DMS79 (cell line): Measurements from ENCODE around the gene CD3E.

Experiments used
- DNase-seq: peaks from one replicate; lab custom pipeline; 2025; lab: John Stamatoyannopoulos, UW

CD3E gene

GRCh38 chr11:118328745-118329144 lies 24.2 kb downstream of the CD3E start:
- no peak for DNase-seq

- DNase-seq, result no peak
Observed at GRCh38 chr11:118334745-118335144, 30.2 kb downstream of the CD3E start.

- no peak for DNase-seq
Observed at GRCh38 chr11:118338637-118339061, 34.1 kb downstream of the CD3E start.

GRCh38 chr11:118339281-118339961 lies 34.9 kb downstream of the CD3E start:
- no peak for DNase-seq

GRCh38 chr11:118340449-118340848 lies 35.9 kb downstream of the CD3E start:
- DNase-seq, result no peak

GRCh38 chr11:118341261-118341660 lies 36.7 kb downstream of the CD3E start:
- no peak for DNase-seq

GRCh38 chr11:118341815-118342489 lies 37.4 kb downstream of the CD3E start:
- DNase-seq, result no peak

- no peak for DNase-seq
Observed at GRCh38 chr11:118342503-118343161, 38.1 kb downstream of the CD3E start, which contains the start of gene CD3D. Gene CD3D (minus strand): TSS chr11:118342705. CDS start chr11:118342607, 98 bp downstream.

- no peak for DNase-seq
Observed at GRCh38 chr11:118343248-118343647, 38.7 kb downstream of the CD3E start.

GRCh38 chr11:118343981-118344515 lies 39.5 kb downstream of the CD3E start, which contains the start of gene CD3G:
Gene CD3G (plus strand): TSS chr11:118344344. CDS start chr11:118344424, 80 bp downstream.
- no peak for DNase-seq

GRCh38 chr11:118349475-118349874 lies 44.9 kb downstream of the CD3E start:
- no peak for DNase-seq

GRCh38 chr11:118353084-118353710 lies 48.7 kb downstream of the CD3E start:
- DNase-seq, result no peak

GRCh38 chr11:118358071-118358470 lies 53.5 kb downstream of the CD3E start:
- no peak for DNase-seq

- DNase-seq, result peak; percentile 96
Observed at GRCh38 chr11:118359295-118359958, 54.9 kb downstream of the CD3E start, which contains the start of gene UBE4A. Gene UBE4A (plus strand): TSS chr11:118359600. CDS start chr11:118365081, 5,481 bp downstream.

GRCh38 chr11:118364956-118365615 lies 60.6 kb downstream of the CD3E start:
- no peak for DNase-seq
